ENCODE measurements around the gene BOD1.

BOD1 gene

DNA sequence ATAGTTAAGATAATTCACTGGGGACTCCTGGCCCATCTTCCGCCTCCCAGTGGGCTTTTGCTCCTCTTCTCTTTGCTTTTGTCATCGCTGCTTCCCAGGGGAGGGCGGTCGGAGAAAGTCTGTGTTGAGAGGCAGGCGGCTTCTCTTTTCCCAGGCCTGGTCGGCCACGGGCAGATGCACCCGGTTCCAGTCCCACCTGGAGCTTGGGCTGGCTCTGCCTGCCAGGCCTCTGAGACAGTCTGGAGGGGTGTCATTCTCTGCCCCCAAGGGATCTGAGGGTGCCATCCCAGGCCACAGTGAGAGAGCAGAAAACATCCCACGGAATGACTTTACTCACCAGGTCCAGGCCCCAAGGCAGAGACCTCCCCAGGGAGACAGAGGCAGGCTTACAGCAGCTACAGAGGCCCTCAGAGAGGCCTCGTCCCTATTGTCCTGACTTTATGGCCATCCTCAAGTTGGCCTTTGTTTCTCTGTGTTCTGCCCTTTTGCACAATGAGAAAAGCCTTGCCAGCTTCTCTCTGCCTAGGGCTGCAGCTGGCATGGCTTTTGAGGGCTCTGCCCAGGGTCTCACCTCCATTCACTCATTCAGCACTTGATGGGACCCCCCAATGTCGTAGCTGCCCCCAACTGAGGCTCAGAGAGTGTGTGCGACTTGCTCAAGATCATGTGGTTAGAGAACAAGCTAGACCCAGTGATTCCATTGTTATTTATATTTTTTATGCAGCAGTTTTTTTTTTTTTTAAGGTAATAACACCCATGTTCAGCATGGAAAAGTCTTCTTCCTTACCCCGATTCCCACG is 44.2 kb upstream of the BOD1 start:
- no peak for DNase-seq (ENCODE audit: low read depth, low spot score)
- ChIA-PET POLR2A (no interaction called here), CTCF (no interaction called here)
- H3K4me3 ChIP-seq (ENCODE audit: low read depth, low read length) = no peak overlapping the region
- TF ChIP-seq, protein P1, sequence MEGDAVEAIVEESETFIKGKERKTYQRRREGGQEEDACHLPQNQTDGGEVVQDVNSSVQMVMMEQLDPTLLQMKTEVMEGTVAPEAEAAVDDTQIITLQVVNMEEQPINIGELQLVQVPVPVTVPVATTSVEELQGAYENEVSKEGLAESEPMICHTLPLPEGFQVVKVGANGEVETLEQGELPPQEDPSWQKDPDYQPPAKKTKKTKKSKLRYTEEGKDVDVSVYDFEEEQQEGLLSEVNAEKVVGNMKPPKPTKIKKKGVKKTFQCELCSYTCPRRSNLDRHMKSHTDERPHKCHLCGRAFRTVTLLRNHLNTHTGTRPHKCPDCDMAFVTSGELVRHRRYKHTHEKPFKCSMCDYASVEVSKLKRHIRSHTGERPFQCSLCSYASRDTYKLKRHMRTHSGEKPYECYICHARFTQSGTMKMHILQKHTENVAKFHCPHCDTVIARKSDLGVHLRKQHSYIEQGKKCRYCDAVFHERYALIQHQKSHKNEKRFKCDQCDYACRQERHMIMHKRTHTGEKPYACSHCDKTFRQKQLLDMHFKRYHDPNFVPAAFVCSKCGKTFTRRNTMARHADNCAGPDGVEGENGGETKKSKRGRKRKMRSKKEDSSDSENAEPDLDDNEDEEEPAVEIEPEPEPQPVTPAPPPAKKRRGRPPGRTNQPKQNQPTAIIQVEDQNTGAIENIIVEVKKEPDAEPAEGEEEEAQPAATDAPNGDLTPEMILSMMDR (IDR thresholded peaks at IDR 0.05; ENCODE audit: insufficient read depth, low read length, missing control alignments) = no peak

DNA sequence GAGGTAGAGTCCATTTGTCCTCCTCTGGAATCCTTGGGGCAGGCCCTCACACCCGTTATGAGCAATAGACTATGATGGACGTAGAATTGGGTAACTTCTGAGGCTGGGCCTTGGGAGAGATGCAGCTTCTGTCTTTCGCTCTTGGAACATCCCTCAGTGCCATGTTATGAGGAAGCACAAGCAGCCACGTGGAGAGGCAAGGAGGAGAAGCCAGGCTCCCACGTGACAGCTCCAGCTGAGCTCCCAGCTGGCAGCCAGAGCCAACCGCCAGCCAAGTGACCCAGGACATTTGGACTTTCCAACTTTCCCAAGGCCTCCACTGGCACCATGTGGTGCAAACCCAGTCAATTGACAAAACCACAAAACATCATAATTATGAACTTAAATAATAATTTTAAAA is 43.0 kb upstream of the BOD1 start:
- no peak overlapping the region for H3K4me3 ChIP-seq (ENCODE audit: low read depth, low read length)
- DNase-seq (ENCODE audit: low read depth, low spot score) = no peak
- ChIA-PET CTCF (no interaction called here), POLR2A (no interaction called here)
- TF ChIP-seq, protein P1 (IDR thresholded peaks at IDR 0.05; ENCODE audit: insufficient read depth, low read length, missing control alignments) = no peak

DNA sequence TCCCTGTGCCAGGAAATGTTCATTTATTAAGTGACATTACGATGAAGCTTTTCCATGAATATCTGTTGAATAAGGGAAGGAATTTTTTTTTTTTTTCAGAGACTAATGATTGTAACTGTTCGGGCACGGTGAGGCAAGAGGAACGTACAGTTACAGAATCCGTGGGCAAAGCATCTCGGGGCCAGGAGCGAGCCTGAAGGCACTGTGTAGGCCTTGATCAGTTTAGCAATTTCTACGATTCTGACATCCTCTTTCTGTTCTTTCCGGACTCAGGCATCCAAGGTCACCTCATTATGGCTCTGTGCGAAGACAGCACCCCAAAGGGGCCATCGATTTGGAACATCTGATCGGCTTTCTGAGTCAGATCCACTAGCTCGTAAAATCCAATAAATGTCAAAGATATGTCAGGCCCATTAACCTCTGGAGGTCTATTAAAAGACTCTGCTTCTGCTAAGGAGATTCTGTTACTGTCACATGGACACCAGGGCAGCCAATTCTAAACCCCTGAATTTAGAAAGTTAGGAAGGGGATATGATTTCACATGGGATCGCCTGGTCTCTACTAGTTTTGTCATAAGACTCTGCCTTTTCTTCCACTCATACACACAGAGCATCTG is 41.4 kb upstream of the BOD1 start:
- TF ChIP-seq, protein P1 (IDR thresholded peaks at IDR 0.05; ENCODE audit: insufficient read depth, low read length, missing control alignments) = no peak
- CTCF ChIA-PET = interaction anchor here (0.6 to 1.1 kb wide), 2 partner anchors 12 to 68 kb away, joined by 3 read pairs; no protein-coding TSS in a partner anchor
- POLR2A ChIA-PET = no interaction called here
- no peak overlapping the region for H3K4me3 ChIP-seq (ENCODE audit: low read depth, low read length)
- DNase-seq (ENCODE audit: low read depth, low spot score) = no peak

DNA sequence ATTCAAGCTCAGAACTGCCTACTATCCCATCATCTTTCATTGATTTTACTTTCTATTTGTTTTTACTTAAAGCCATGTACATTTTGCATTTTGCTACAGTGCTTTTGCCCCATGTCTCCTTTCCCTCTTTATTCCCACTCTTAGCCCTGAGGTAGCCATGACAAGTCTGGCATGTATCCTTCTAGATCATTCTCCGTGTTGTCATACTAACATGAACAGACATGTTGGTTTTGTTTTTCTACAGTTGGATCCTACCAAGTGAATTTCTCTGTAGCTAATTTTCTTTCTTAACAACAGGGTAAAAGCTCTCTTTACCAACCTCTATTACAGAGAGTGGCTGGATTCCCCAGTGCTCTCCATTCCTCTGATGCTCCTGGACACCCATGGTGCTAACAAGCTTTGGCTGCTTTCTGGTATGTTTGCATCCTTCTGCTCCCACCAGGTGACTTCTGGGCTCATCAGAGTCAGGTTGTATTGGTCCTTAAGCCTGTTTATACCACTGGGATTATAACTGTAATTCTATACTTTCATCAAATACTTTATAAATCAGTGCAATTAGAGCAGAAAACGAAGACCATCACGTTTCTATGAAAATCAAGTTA is 38.8 kb upstream of the BOD1 start:
- CTCF ChIA-PET = interaction anchor here (0.8 to 1.3 kb wide), 2 partner anchors 11 to 317 kb away, joined by 3 read pairs; no protein-coding TSS in a partner anchor
- TF ChIP-seq, protein P1 (IDR thresholded peaks at IDR 0.05; ENCODE audit: insufficient read depth, low read length, missing control alignments) = no peak
- DNase-seq (ENCODE audit: low read depth, low spot score) = no peak
- H3K4me3 ChIP-seq (ENCODE audit: low read depth, low read length) = no peak overlapping the region
- POLR2A ChIA-PET = no interaction called here

DNA sequence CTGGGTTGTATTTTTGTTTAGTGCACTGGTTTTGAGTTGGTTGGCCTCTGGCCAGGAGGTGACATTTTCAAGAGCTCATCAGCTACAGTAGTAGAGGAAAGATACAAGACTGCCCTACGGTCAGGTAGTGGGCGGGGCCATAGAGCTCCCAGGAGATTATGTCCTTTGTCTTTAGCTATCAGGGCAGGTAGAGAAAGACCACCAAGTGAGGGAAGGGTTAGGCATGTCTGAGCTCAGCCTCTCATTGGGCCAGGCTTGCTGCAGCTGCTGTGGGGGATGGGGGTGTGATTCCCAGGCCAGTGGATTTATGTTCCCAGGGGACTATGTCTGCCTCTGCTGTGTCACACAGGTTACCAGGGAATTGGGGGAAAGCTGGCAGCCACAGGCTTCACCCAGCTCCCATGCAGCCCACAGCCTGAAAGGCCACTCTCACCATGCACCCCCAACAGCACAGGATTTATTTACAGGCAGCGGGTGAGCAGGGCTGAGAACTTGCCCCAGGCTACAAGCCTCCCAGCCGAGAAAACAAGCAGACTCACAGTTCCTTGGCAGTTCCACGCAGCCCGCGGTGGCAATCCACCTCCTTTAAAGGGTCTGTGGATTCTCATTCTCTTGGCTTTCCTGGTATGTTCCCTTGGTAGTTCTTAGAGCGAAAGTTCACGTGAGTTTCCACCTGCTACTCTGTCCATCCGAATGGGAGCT is 37.5 kb upstream of the BOD1 start:
- H3K4me3 ChIP-seq (ENCODE audit: low read depth, low read length) = no peak overlapping the region
- TF ChIP-seq, protein P1 (IDR thresholded peaks at IDR 0.05; ENCODE audit: insufficient read depth, low read length, missing control alignments) = no peak
- CTCF ChIA-PET = interaction anchor here (1.1 kb wide), 1 partner anchor 10 kb away, joined by 3 read pairs; no protein-coding TSS in a partner anchor

More for the DNA sequence above, 37.5 kb upstream of the BOD1 start:
- no peak for DNase-seq (ENCODE audit: low read depth, low spot score)
- POLR2A ChIA-PET = no interaction called here
